ENCODE data around the gene BGN.

DNA sequence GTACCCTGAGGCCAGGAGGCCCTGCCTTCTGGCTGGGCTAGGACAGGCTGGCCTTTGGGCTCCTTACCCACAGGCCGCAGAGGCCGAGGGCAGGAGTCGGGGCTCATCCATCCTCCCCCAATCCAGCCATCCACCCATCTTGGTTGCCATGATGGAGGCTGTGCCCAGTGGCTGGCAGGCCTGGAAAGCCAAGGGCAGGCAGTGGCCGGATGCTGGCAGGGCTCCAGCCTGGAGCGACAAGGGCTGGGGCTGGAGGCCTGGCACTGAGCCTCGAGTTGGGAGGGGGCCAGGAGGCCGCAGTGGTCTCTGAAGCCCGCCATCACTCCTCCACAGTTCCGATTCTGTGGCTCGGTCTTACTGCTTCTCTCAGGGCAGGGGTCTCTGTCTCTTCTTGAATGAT, 8.6 kb upstream of the BGN start:
- TF ChIP-seq, protein P1, sequence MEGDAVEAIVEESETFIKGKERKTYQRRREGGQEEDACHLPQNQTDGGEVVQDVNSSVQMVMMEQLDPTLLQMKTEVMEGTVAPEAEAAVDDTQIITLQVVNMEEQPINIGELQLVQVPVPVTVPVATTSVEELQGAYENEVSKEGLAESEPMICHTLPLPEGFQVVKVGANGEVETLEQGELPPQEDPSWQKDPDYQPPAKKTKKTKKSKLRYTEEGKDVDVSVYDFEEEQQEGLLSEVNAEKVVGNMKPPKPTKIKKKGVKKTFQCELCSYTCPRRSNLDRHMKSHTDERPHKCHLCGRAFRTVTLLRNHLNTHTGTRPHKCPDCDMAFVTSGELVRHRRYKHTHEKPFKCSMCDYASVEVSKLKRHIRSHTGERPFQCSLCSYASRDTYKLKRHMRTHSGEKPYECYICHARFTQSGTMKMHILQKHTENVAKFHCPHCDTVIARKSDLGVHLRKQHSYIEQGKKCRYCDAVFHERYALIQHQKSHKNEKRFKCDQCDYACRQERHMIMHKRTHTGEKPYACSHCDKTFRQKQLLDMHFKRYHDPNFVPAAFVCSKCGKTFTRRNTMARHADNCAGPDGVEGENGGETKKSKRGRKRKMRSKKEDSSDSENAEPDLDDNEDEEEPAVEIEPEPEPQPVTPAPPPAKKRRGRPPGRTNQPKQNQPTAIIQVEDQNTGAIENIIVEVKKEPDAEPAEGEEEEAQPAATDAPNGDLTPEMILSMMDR (IDR thresholded peaks at IDR 0.05), result no peak
- TF ChIP-seq POLR2A (IDR thresholded peaks at IDR 0.05), result no peak
